Measurements from ENCODE around the gene DNAJA2. TPM values are rescaled to one million over a fixed set of nuclear protein-coding genes. Genes with fewer than 3 reads are reported as not detected.

Gene DNAJA2
- total RNA-seq, 5 donors from 2014 or later (not counting 1 experiment from before 2014, with no cell fraction given) = 60.4 to 75.3 (median 67.4) TPM

GRCh38 chr16:46980926-46981325, 7.5 kb upstream of the DNAJA2 start:
- H3K27me3 Mint-ChIP-seq = no peaks in the 10 kb centered on the region
- no peaks in the 10 kb centered on the region for H3K27me3 ChIP-seq (replicated peaks in 1 of 2; ENCODE audit: control insufficient read depth in 2 of 2, extremely low read depth in 1 of 2, insufficient read depth in 2 of 2, low read length in 1 of 2)
- ChIA-PET POLR2A (no interaction called here), CTCF (no interaction called here)
- DNase-seq (no peak), ATAC-seq (replicated peaks in 1 of 4) (no peak)
- H3K27ac Mint-ChIP-seq = no peak overlapping the region
- no peaks in the 10 kb centered on the region for H3K4me1 ChIP-seq (ENCODE audit: control insufficient read depth in 1 of 2, extremely low read depth in 1 of 2, insufficient read depth in 2 of 2, low read length in 2 of 2)
- no CpG with 5 or more reads among the region's 1 CpG for WGBS (ENCODE audit: insufficient coverage)
- H3K9me3 ChIP-seq = no peaks in the 10 kb centered on the region
- no peaks in the 10 kb centered on the region for H3K36me3 ChIP-seq (ENCODE audit: control insufficient read depth in 2 of 2, extremely low read depth in 1 of 2, insufficient read depth in 1 of 2, low read length in 1 of 2)
- H3K9me3 Mint-ChIP-seq = no peaks in the 10 kb centered on the region
- no peak overlapping the region for H3K4me3 ChIP-seq (ENCODE audit: control insufficient read depth in 1 of 2, extremely low read depth in 1 of 2, low read length in 1 of 2)
- H3K27ac ChIP-seq (ENCODE audit: low read length) = no peak overlapping the region
- no peak overlapping the region for H3K4me3 Mint-ChIP-seq
- peaks cover 3 to 11% (median 11%) of the 10 kb centered on the region in 3 donors for H3K4me1 Mint-ChIP-seq
- no peaks in the 10 kb centered on the region for H3K36me3 Mint-ChIP-seq

- 63% methylated on average over 3 of the region's 4 CpGs for WGBS (ENCODE audit: insufficient coverage)
- ChIA-PET POLR2A (interaction anchor here in 1 of 2 donors (0.6 to 1.0 kb wide), 3 partner anchors 20 to 269 kb away, joined by 3 to 4 read pairs (median 3); partner anchors contain the start of gene C16orf87), CTCF (no interaction called here)
- peaks cover 3% of the 10 kb centered on the region for H3K36me3 Mint-ChIP-seq
- Histone ChIP-seq H3K4me3 (ENCODE audit: control insufficient read depth in 1 of 2, extremely low read depth in 1 of 2, low read length in 1 of 2) (no peak overlapping the region), H3K9me3 (no peaks in the 10 kb centered on the region), H3K36me3 (ENCODE audit: control insufficient read depth in 2 of 2, extremely low read depth in 1 of 2, insufficient read depth in 1 of 2, low read length in 1 of 2) (no peaks in the 10 kb centered on the region), H3K27ac (ENCODE audit: low read length) (peak overlapping the region; percentile 27), H3K27me3 (replicated peaks in 1 of 2; ENCODE audit: control insufficient read depth in 2 of 2, extremely low read depth in 1 of 2, insufficient read depth in 2 of 2, low read length in 1 of 2) (no peaks in the 10 kb centered on the region), H3K4me1 (ENCODE audit: control insufficient read depth in 1 of 2, extremely low read depth in 1 of 2, insufficient read depth in 2 of 2, low read length in 2 of 2) (peaks cover 14 to 16% of the 10 kb centered on the region in 2 experiments)
- H3K4me3 Mint-ChIP-seq = no peak overlapping the region
- ATAC-seq (replicated peaks in 1 of 4) = no peak
- no peaks in the 10 kb centered on the region for H3K9me3 Mint-ChIP-seq
- peak in 1 of 35 experiments; percentile 9 for DNase-seq
- peaks cover 29 to 40% (median 36%) of the 10 kb centered on the region in 3 donors for H3K4me1 Mint-ChIP-seq
- H3K27ac Mint-ChIP-seq = peak overlapping the region; percentile 71 to 86
- H3K27me3 Mint-ChIP-seq = no peaks in the 10 kb centered on the region
Observed at GRCh38 chr16:46976550-46976949, 3.1 kb upstream of the DNAJA2 start.

GRCh38 chr16:46975908-46976470, 2.5 kb upstream of the DNAJA2 start:
- ChIA-PET CTCF (no interaction called here), POLR2A (interaction anchor here (0.6 to 1.0 kb wide), 4 partner anchors 19 to 268 kb away, joined by 3 to 4 read pairs (median 3); partner anchors contain the start of gene C16orf87 (in 1 of the 2))
- 60% methylated on average over 1 of the region's 4 CpGs for WGBS (ENCODE audit: insufficient coverage)
- DNase-seq (no peak), ATAC-seq (replicated peaks in 1 of 4) (no peak)
- H3K36me3 Mint-ChIP-seq = peaks cover 7% of the 10 kb centered on the region
- no peaks in the 10 kb centered on the region for H3K27me3 ChIP-seq (replicated peaks in 1 of 2; ENCODE audit: control insufficient read depth in 2 of 2, extremely low read depth in 1 of 2, insufficient read depth in 2 of 2, low read length in 1 of 2)
- H3K27me3 Mint-ChIP-seq = no peaks in the 10 kb centered on the region
- H3K4me1 ChIP-seq (ENCODE audit: control insufficient read depth in 1 of 2, extremely low read depth in 1 of 2, insufficient read depth in 2 of 2, low read length in 2 of 2) = peaks cover 14 to 16% of the 10 kb centered on the region in 2 experiments
- peaks cover 35 to 44% (median 41%) of the 10 kb centered on the region in 3 donors for H3K4me1 Mint-ChIP-seq
- H3K36me3 ChIP-seq (ENCODE audit: control insufficient read depth in 2 of 2, extremely low read depth in 1 of 2, insufficient read depth in 1 of 2, low read length in 1 of 2) = peaks cover 0 to 4% of the 10 kb centered on the region in 2 donors
- H3K4me3 ChIP-seq (ENCODE audit: control insufficient read depth in 1 of 2, extremely low read depth in 1 of 2, low read length in 1 of 2) = no peak overlapping the region
- H3K27ac Mint-ChIP-seq = peak overlapping the region; percentile 71 to 86
- no peaks in the 10 kb centered on the region for H3K9me3 ChIP-seq
- H3K4me3 Mint-ChIP-seq = peak overlapping the region in 2 of 3 donors; percentile 1 to 17
- no peaks in the 10 kb centered on the region for H3K9me3 Mint-ChIP-seq
- peak overlapping the region; percentile 27 for H3K27ac ChIP-seq (ENCODE audit: low read length)

DNA sequence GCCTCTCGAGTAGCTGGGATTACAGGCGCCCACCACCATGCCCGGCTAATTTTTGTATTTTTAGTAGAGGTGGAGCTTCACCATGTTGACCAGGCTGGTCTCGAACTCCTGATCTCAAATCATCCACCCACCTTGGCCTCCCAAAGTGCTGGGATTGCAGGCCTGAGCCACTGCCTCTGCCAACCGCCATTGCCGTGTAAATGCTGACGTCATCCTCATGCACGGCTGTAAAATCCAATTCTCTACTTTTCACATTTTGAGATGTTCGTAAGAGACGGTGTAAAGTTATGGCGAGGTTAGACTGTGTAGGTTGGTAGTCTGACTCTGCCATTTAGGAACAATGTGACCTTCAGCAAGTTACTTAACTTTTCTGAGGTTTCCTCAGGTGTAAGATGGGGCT, 1.7 kb upstream of the DNAJA2 start:
- Mint-ChIP-seq H3K4me3 (peak overlapping the region in 2 of 3 donors; percentile 6 to 98), H3K9me3 (no peaks in the 10 kb centered on the region), H3K27ac (peak overlapping the region; percentile 97 to 99), H3K27me3 (no peaks in the 10 kb centered on the region), H3K36me3 (peaks cover 10% of the 10 kb centered on the region), H3K4me1 (peaks cover 40 to 48% (median 46%) of the 10 kb centered on the region in 3 donors)
- no peak for ATAC-seq (replicated peaks in 1 of 4)
- H3K4me3 ChIP-seq (ENCODE audit: control insufficient read depth in 1 of 2, extremely low read depth in 1 of 2, low read length in 1 of 2) = no peak overlapping the region
- no peak for DNase-seq
- no CpG with 5 or more reads among the region's 11 CpGs for WGBS (ENCODE audit: insufficient coverage)
- H3K9me3 ChIP-seq = no peaks in the 10 kb centered on the region
- H3K36me3 ChIP-seq (ENCODE audit: control insufficient read depth in 2 of 2, extremely low read depth in 1 of 2, insufficient read depth in 1 of 2, low read length in 1 of 2) = peaks cover 0 to 7% of the 10 kb centered on the region in 2 donors
- POLR2A ChIA-PET = interaction anchor here in 1 of 2 donors (0.6 to 0.7 kb wide), 2 partner anchors 47 to 1482 kb away, joined by 3 to 5 read pairs; no protein-coding TSS in a partner anchor
- H3K27ac ChIP-seq (ENCODE audit: low read length) = no peak overlapping the region
- H3K4me1 ChIP-seq (ENCODE audit: control insufficient read depth in 1 of 2, extremely low read depth in 1 of 2, insufficient read depth in 2 of 2, low read length in 2 of 2) = peaks cover 14 to 21% of the 10 kb centered on the region in 2 experiments
- CTCF ChIA-PET = interaction anchor here in 1 of 2 donors (0.6 kb wide), 1 partner anchor 185 kb away, joined by 3 read pairs; no protein-coding TSS in a partner anchor
- no peaks in the 10 kb centered on the region for H3K27me3 ChIP-seq (replicated peaks in 1 of 2; ENCODE audit: control insufficient read depth in 2 of 2, extremely low read depth in 1 of 2, insufficient read depth in 2 of 2, low read length in 1 of 2)

DNA sequence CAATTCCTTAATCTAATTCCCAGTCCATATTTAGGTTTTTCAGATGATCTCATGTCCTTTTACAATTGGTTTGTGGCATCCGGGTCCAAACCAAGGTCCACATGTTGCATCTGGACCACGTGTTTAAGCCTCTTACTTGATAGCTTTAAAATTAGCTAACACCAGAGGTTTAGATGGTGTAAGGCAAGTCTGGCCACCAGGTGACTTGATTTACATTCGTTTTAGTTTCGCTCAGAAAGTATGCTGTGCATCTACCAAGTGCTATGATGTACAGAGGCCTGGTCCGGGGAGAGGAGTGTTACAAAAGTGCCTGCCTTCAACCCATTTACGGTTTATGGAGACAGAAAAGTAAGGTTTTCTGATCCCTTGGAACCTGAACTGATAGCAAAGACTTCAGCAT, 878 bp upstream of the DNAJA2 start:
- Histone ChIP-seq H3K27ac (ENCODE audit: low read length) (peak overlapping the region; percentile 92), H3K36me3 (ENCODE audit: control insufficient read depth in 2 of 2, extremely low read depth in 1 of 2, insufficient read depth in 1 of 2, low read length in 1 of 2) (peaks cover 0 to 13% of the 10 kb centered on the region in 2 donors), H3K27me3 (replicated peaks in 1 of 2; ENCODE audit: control insufficient read depth in 2 of 2, extremely low read depth in 1 of 2, insufficient read depth in 2 of 2, low read length in 1 of 2) (no peaks in the 10 kb centered on the region), H3K9me3 (no peaks in the 10 kb centered on the region), H3K4me3 (ENCODE audit: control insufficient read depth in 1 of 2, extremely low read depth in 1 of 2, low read length in 1 of 2) (peak overlapping the region; percentile 62 to 75), H3K4me1 (ENCODE audit: control insufficient read depth in 1 of 2, extremely low read depth in 1 of 2, insufficient read depth in 2 of 2, low read length in 2 of 2) (peaks cover 14 to 24% of the 10 kb centered on the region in 2 experiments)
- CTCF ChIA-PET = interaction anchor here in 1 of 2 donors (0.6 to 1.1 kb wide), 4 partner anchors 13 to 1191 kb away, joined by 3 read pairs; no protein-coding TSS in a partner anchor
- no peaks in the 10 kb centered on the region for H3K9me3 Mint-ChIP-seq
- POLR2A ChIA-PET = interaction anchor here (0.8 to 1.1 kb wide), 2 partner anchors 11 to 1635 kb away, joined by 3 to 6 read pairs; no protein-coding TSS in a partner anchor
- no peak for ATAC-seq (replicated peaks in 1 of 4)
- H3K4me3 Mint-ChIP-seq = peak overlapping the region; percentile 92 to 98 (median 93)
- peak in 14 of 35 experiments; percentile 0 to 56 (median 4) for DNase-seq
- peaks cover 43 to 54% (median 53%) of the 10 kb centered on the region in 3 donors for H3K4me1 Mint-ChIP-seq
- WGBS (ENCODE audit: insufficient coverage) = 65% methylated on average over 4 of the region's 6 CpGs
- no peaks in the 10 kb centered on the region for H3K27me3 Mint-ChIP-seq
- H3K27ac Mint-ChIP-seq = peak overlapping the region; percentile 97 to 99
- peaks cover 14% of the 10 kb centered on the region for H3K36me3 Mint-ChIP-seq

GRCh38 chr16:46973996-46974324, 486 bp upstream of the DNAJA2 start:
- 10% methylated on average over 2 of the region's 14 CpGs for WGBS (ENCODE audit: insufficient coverage)
- peak overlapping the region; percentile 97 to 99 for H3K27ac Mint-ChIP-seq
- H3K4me3 Mint-ChIP-seq = peak overlapping the region; percentile 92 to 98 (median 93)
- Histone ChIP-seq H3K27me3 (replicated peaks in 1 of 2; ENCODE audit: control insufficient read depth in 2 of 2, extremely low read depth in 1 of 2, insufficient read depth in 2 of 2, low read length in 1 of 2) (no peaks in the 10 kb centered on the region), H3K9me3 (no peaks in the 10 kb centered on the region), H3K4me1 (ENCODE audit: control insufficient read depth in 1 of 2, extremely low read depth in 1 of 2, insufficient read depth in 2 of 2, low read length in 2 of 2) (peaks cover 14 to 25% of the 10 kb centered on the region in 2 experiments), H3K4me3 (ENCODE audit: control insufficient read depth in 1 of 2, extremely low read depth in 1 of 2, low read length in 1 of 2) (peak overlapping the region; percentile 62 to 75), H3K36me3 (ENCODE audit: control insufficient read depth in 2 of 2, extremely low read depth in 1 of 2, insufficient read depth in 1 of 2, low read length in 1 of 2) (peaks cover 0 to 17% of the 10 kb centered on the region in 2 donors), H3K27ac (ENCODE audit: low read length) (peak overlapping the region; percentile 92)
- ATAC-seq (replicated peaks in 1 of 4) (peak in 3 of 4 experiments; percentile 2 to 8 (median 5)), DNase-seq (no peak)
- ChIA-PET POLR2A (interaction anchor here (0.5 to 1.1 kb wide), 3 partner anchors 11 to 1635 kb away, joined by 3 to 6 read pairs (median 5); no protein-coding TSS in a partner anchor), CTCF (interaction anchor here in 1 of 2 donors (0.7 to 1.1 kb wide), 5 partner anchors 10 to 1191 kb away, joined by 3 to 4 read pairs (median 3); no protein-coding TSS in a partner anchor)
- peaks cover 46 to 58% (median 57%) of the 10 kb centered on the region in 3 donors for H3K4me1 Mint-ChIP-seq
- H3K9me3 Mint-ChIP-seq = no peaks in the 10 kb centered on the region
- H3K36me3 Mint-ChIP-seq = peaks cover 17% of the 10 kb centered on the region
- H3K27me3 Mint-ChIP-seq = no peaks in the 10 kb centered on the region
